ENCODE data around the gene TPST1. TPM values are rescaled to one million over a fixed set of nuclear protein-coding genes. Genes with fewer than 3 reads are reported as not detected.

Gene TPST1
- total and polyA plus RNA-seq, 4 experiments from 2014 or later, result 0.24 to 1.2 (median 0.98) TPM

DNA sequence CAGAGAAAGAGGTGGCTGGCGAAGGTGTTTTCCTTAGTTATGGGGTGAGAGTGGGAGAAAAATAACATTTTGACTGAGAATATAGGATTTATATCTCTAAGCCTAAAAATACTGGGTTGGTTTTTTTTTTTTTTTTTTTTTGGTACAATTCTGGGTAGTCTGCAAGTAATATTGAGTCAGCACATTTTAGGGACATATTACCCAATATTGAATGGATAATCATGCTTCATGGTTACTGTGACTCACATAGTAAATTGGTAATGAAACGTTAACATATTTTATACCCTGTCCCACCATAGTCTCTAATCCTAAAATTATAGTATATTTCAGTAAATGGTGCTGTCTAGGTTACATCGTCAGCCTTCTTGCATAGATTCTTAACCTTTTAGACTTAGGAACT is 91.4 kb downstream of the TPST1 start:
- peaks cover 2 to 27% (median 22%) of the 10 kb centered on the region in 8 donors for H3K9me3 Mint-ChIP-seq
- no peaks in the 10 kb centered on the region for H3K36me3 Mint-ChIP-seq
- intact Hi-C loops (cut with micrococcal nuclease), result no loop called here
- H3K27ac Mint-ChIP-seq, result no peak overlapping the region
- Histone ChIP-seq H3K27ac (ENCODE audit: low read depth, low read length) (no peak overlapping the region), H3K9me3 (ENCODE audit: control insufficient read depth in 1 of 2, low read length in 2 of 2) (no peaks in the 10 kb centered on the region), H3K27me3 (ENCODE audit: insufficient read depth, low read length) (no peaks in the 10 kb centered on the region), H3K4me3 (ENCODE audit: low read length in 2 of 2) (no peak overlapping the region), H3K4me1 (ENCODE audit: insufficient read depth, low read length) (no peaks in the 10 kb centered on the region), H3K36me3 (ENCODE audit: insufficient read depth, low read length) (no peaks in the 10 kb centered on the region)
- H3K27me3 Mint-ChIP-seq, result peaks cover 1 to 2% of the 10 kb centered on the region in 2 donors
- H3K4me3 Mint-ChIP-seq, result no peak overlapping the region
- CTCF ChIA-PET (ENCODE audit: partially characterized antibody), result no interaction called here
- POLR2A ChIA-PET (ENCODE audit: partially characterized antibody), result no interaction called here
- no peaks in the 10 kb centered on the region for H3K4me1 Mint-ChIP-seq
- no peak for DNase-seq

DNA sequence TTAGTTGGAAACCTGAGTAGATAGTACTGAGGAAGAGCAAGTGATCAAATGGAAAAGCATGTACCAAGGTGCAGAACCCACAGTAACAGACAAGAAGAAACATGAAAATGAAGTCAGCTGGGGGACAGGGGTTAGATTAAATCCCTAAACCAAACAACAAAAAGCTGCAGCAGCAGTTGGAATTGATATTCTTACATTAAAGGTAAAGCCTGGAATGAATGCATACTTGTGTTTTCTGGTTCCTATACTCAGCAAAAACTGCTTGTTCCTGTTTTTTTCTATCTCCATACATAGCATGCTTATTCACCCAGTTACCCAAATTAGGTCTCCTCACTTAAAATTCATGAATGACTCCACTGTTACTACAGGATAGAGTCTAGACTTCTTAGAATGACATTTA is 92.4 kb downstream of the TPST1 start:
- ChIA-PET CTCF (ENCODE audit: partially characterized antibody) (no interaction called here), POLR2A (ENCODE audit: partially characterized antibody) (no interaction called here)
- Mint-ChIP-seq H3K27me3 (peaks cover 1 to 2% of the 10 kb centered on the region in 2 donors), H3K36me3 (no peaks in the 10 kb centered on the region), H3K27ac (no peak overlapping the region), H3K4me3 (no peak overlapping the region), H3K4me1 (no peaks in the 10 kb centered on the region), H3K9me3 (peaks cover 2 to 27% (median 22%) of the 10 kb centered on the region in 8 donors)
- Histone ChIP-seq H3K4me3 (ENCODE audit: low read length in 2 of 2) (no peak overlapping the region), H3K27ac (ENCODE audit: low read depth, low read length) (no peak overlapping the region), H3K4me1 (ENCODE audit: insufficient read depth, low read length) (no peaks in the 10 kb centered on the region), H3K36me3 (ENCODE audit: insufficient read depth, low read length) (no peaks in the 10 kb centered on the region), H3K27me3 (ENCODE audit: insufficient read depth, low read length) (no peaks in the 10 kb centered on the region), H3K9me3 (ENCODE audit: control insufficient read depth in 1 of 2, low read length in 2 of 2) (no peaks in the 10 kb centered on the region)
- intact Hi-C loops (cut with micrococcal nuclease), result no loop called here
- DNase-seq, result no peak

DNA sequence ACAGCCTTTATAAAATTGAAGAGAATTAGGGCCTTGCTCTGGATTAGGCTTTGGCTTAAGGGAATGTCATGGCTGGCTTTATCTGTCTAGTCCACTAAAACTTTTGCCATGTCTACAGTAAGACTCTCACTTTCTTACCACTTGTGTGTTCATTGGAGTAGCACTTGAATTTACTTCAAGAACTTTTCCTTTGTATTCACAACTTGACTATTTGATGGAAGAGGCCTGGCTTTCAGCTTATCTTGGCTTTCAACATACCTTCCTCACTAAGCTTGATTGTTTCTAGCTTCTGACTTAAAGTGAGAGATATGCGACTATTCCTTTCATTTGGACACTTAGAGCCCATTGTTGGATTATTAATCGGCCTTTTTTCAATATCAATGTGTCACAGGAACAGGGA is 96.1 kb downstream of the TPST1 start:
- DNase-seq, result no peak
- no peak overlapping the region for H3K27ac Mint-ChIP-seq
- H3K36me3 Mint-ChIP-seq, result no peaks in the 10 kb centered on the region
- POLR2A ChIA-PET (ENCODE audit: partially characterized antibody), result no interaction called here
- Histone ChIP-seq H3K4me1 (ENCODE audit: insufficient read depth, low read length) (no peaks in the 10 kb centered on the region), H3K36me3 (ENCODE audit: insufficient read depth, low read length) (no peaks in the 10 kb centered on the region), H3K27me3 (ENCODE audit: insufficient read depth, low read length) (no peaks in the 10 kb centered on the region), H3K9me3 (ENCODE audit: control insufficient read depth in 1 of 2, low read length in 2 of 2) (no peaks in the 10 kb centered on the region), H3K4me3 (ENCODE audit: low read length in 2 of 2) (no peak overlapping the region), H3K27ac (ENCODE audit: low read depth, low read length) (no peak overlapping the region)
- H3K4me1 Mint-ChIP-seq, result no peaks in the 10 kb centered on the region
- H3K27me3 Mint-ChIP-seq, result peaks cover 2 to 3% of the 10 kb centered on the region in 2 donors
- CTCF ChIA-PET (ENCODE audit: partially characterized antibody), result no interaction called here
- H3K4me3 Mint-ChIP-seq, result no peak overlapping the region
- peaks cover 2 to 26% (median 22%) of the 10 kb centered on the region in 8 donors for H3K9me3 Mint-ChIP-seq
- intact Hi-C loops (cut with micrococcal nuclease), result no loop called here

GRCh38 chr7:66301737-66302136 is 96.6 kb downstream of the TPST1 start:
- no peak overlapping the region for H3K4me3 Mint-ChIP-seq
- intact Hi-C loops (cut with micrococcal nuclease), result no loop called here
- no peak for DNase-seq
- no peaks in the 10 kb centered on the region for H3K9me3 ChIP-seq (ENCODE audit: control insufficient read depth in 1 of 2, low read length in 2 of 2)
- no peak overlapping the region for H3K27ac Mint-ChIP-seq
- ChIA-PET POLR2A (ENCODE audit: partially characterized antibody) (no interaction called here), CTCF (ENCODE audit: partially characterized antibody) (no interaction called here)
- no peak overlapping the region for H3K27ac ChIP-seq (ENCODE audit: low read depth, low read length)
- H3K36me3 ChIP-seq (ENCODE audit: insufficient read depth, low read length), result no peaks in the 10 kb centered on the region
- no peaks in the 10 kb centered on the region for H3K4me1 Mint-ChIP-seq
- H3K4me1 ChIP-seq (ENCODE audit: insufficient read depth, low read length), result no peaks in the 10 kb centered on the region
- no peaks in the 10 kb centered on the region for H3K27me3 ChIP-seq (ENCODE audit: insufficient read depth, low read length)
- H3K36me3 Mint-ChIP-seq, result no peaks in the 10 kb centered on the region
- no peak overlapping the region for H3K4me3 ChIP-seq (ENCODE audit: low read length in 2 of 2)
- peaks cover 2 to 6% of the 10 kb centered on the region in 2 donors for H3K27me3 Mint-ChIP-seq
- peaks cover 2 to 25% (median 22%) of the 10 kb centered on the region in 8 donors for H3K9me3 Mint-ChIP-seq

DNA sequence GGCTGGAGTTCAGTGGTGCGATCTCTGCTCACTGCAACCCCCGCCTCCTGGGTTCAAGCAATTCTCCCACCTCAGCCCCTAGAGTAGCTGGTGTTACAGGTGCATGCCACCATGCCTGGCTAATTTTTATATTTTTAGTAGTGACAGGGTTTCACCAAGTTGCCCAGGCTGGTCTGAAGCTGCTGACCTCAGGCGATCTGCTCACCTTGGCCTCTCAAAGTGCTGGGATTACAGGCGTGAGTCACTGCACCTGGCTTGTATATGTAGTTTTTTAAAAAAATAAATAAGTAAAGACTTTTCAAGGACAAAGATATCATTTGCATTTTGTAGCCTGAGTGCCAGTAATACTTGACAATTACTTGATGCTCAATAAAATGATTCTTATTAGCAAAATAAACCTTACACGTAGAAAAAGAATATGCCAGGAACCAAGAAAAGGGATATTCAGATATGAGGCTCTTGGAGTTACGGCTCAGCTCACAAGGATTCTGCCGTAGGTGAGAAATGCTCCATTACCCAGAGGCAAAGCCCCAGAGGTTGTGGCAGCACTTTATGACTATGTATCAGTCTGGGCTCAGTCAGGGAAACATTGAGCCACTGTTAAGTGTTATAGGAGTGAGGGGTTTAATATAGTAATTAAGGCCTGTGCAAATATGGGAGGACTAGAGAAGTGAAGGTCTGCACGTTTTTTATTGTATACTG is 98.5 kb downstream of the TPST1 start:
- ChIA-PET CTCF (ENCODE audit: partially characterized antibody) (no interaction called here), POLR2A (ENCODE audit: partially characterized antibody) (no interaction called here)
- no peak for DNase-seq
- Histone ChIP-seq H3K27ac (ENCODE audit: low read depth, low read length) (no peak overlapping the region), H3K27me3 (ENCODE audit: insufficient read depth, low read length) (no peaks in the 10 kb centered on the region), H3K4me3 (ENCODE audit: low read length in 2 of 2) (no peak overlapping the region), H3K9me3 (ENCODE audit: control insufficient read depth in 1 of 2, low read length in 2 of 2) (no peaks in the 10 kb centered on the region), H3K36me3 (ENCODE audit: insufficient read depth, low read length) (no peaks in the 10 kb centered on the region), H3K4me1 (ENCODE audit: insufficient read depth, low read length) (no peaks in the 10 kb centered on the region)
- no peaks in the 10 kb centered on the region for H3K4me1 Mint-ChIP-seq
- H3K4me3 Mint-ChIP-seq, result no peak overlapping the region
- H3K27ac Mint-ChIP-seq, result no peak overlapping the region
- H3K9me3 Mint-ChIP-seq, result peaks cover 0 to 15% (median 11%) of the 10 kb centered on the region in 8 donors
- intact Hi-C loops (cut with micrococcal nuclease), result no loop called here
- peaks cover 2 to 10% of the 10 kb centered on the region in 2 donors for H3K27me3 Mint-ChIP-seq
- no peaks in the 10 kb centered on the region for H3K36me3 Mint-ChIP-seq

GRCh38 chr7:66304536-66304935 is 99.4 kb downstream of the TPST1 start:
- Histone ChIP-seq H3K4me3 (ENCODE audit: low read length in 2 of 2) (no peak overlapping the region), H3K4me1 (ENCODE audit: insufficient read depth, low read length) (no peaks in the 10 kb centered on the region), H3K27me3 (ENCODE audit: insufficient read depth, low read length) (no peaks in the 10 kb centered on the region), H3K36me3 (ENCODE audit: insufficient read depth, low read length) (no peaks in the 10 kb centered on the region), H3K9me3 (ENCODE audit: control insufficient read depth in 1 of 2, low read length in 2 of 2) (no peaks in the 10 kb centered on the region), H3K27ac (ENCODE audit: low read depth, low read length) (no peak overlapping the region)
- Mint-ChIP-seq H3K4me3 (no peak overlapping the region), H3K27ac (no peak overlapping the region), H3K27me3 (peaks cover 2 to 11% of the 10 kb centered on the region in 2 donors), H3K36me3 (no peaks in the 10 kb centered on the region), H3K9me3 (peaks cover 0 to 9% (median 5%) of the 10 kb centered on the region in 8 donors), H3K4me1 (no peaks in the 10 kb centered on the region)
- POLR2A ChIA-PET (ENCODE audit: partially characterized antibody), result no interaction called here
- CTCF ChIA-PET (ENCODE audit: partially characterized antibody), result no interaction called here
- intact Hi-C loops (cut with micrococcal nuclease), result no loop called here
- no peak for DNase-seq

DNA sequence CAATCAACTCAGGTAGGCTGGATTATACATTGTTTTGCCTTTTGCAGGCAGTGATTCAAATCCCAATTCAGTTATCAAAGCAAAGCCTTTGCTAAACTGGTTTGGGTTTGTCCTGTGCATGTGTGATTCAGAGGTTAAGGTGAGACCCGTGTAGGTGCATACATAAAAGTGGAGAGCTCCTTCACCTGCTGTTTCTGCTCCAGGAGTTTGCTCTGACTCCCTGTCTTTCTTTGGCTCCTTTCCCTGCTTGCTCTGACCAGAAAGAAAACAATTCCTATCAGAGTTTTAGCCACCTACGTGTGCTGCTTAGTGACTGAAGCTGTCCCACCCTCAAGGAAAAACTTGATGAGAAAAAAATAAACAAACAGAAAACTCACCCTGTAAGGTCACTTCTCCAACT is 101.1 kb downstream of the TPST1 start:
- Histone ChIP-seq H3K36me3 (ENCODE audit: insufficient read depth, low read length) (no peaks in the 10 kb centered on the region), H3K4me1 (ENCODE audit: insufficient read depth, low read length) (no peaks in the 10 kb centered on the region), H3K9me3 (ENCODE audit: control insufficient read depth in 1 of 2, low read length in 2 of 2) (no peaks in the 10 kb centered on the region), H3K27me3 (ENCODE audit: insufficient read depth, low read length) (peaks cover 4% of the 10 kb centered on the region), H3K27ac (ENCODE audit: low read depth, low read length) (no peak overlapping the region), H3K4me3 (ENCODE audit: low read length in 2 of 2) (no peak overlapping the region)
- CTCF ChIA-PET (ENCODE audit: partially characterized antibody), result no interaction called here
- H3K4me1 Mint-ChIP-seq, result no peaks in the 10 kb centered on the region
- POLR2A ChIA-PET (ENCODE audit: partially characterized antibody), result no interaction called here
- H3K4me3 Mint-ChIP-seq, result no peak overlapping the region
- H3K27ac Mint-ChIP-seq, result no peak overlapping the region
- H3K27me3 Mint-ChIP-seq, result peaks cover 2 to 11% of the 10 kb centered on the region in 2 donors
- no peaks in the 10 kb centered on the region for H3K9me3 Mint-ChIP-seq
- no peak for DNase-seq
- intact Hi-C loops (cut with micrococcal nuclease), result no loop called here
- H3K36me3 Mint-ChIP-seq, result no peaks in the 10 kb centered on the region

Data from CD4-positive, alpha-beta memory T cell (primary cell).